WERI-Rb-1 (cell line): ENCODE results near the gene FAM83G.

ENCODE experiments used
- DNase-seq: peaks from one replicate; pipeline ENCODE4 v3.0.0-alpha.2; 2020
- H3K27ac ChIP-seq: fragments of 250-450 bp; sonication (Bioruptor Pico); 2 replicates; pipeline ENCODE4 v1.5.1; 2020; ENCODE audit warnings: mild to moderate bottlenecking, moderate library complexity
- H3K27me3 ChIP-seq: fragments of 250-450 bp; sonication (Bioruptor Pico); 2 replicates; pipeline ENCODE4 v1.5.1; 2021; ENCODE audit warnings: mild to moderate bottlenecking, low read depth, moderate library complexity; ENCODE audit not compliant: insufficient read depth, severe bottlenecking
- H3K36me3 ChIP-seq: fragments of 250-450 bp; sonication (Bioruptor Pico); 2 replicates; pipeline ENCODE4 v1.5.1; 2020; ENCODE audit warnings: mild to moderate bottlenecking, moderate library complexity
- H3K4me3 ChIP-seq: 2 replicates; pipeline ENCODE4 v1.5.1; 2011; ENCODE audit warnings: low read depth, mild to moderate bottlenecking, control low read depth, low read length
- H3K9me3 ChIP-seq: fragments of 250-450 bp; sonication (Bioruptor Pico); 2 replicates; pipeline ENCODE4 v1.5.1; 2021; ENCODE audit warnings: mild to moderate bottlenecking, moderate library complexity; ENCODE audit not compliant: severe bottlenecking
- TF ChIP-seq, protein P1 (sequence below): IDR thresholded peaks from 2 replicates; pipeline ENCODE4 v1.5.1; 2011; ENCODE audit warnings: low read depth, mild to moderate bottlenecking, control low read depth, inconsistent platforms, low read length

FAM83G gene

DNA sequence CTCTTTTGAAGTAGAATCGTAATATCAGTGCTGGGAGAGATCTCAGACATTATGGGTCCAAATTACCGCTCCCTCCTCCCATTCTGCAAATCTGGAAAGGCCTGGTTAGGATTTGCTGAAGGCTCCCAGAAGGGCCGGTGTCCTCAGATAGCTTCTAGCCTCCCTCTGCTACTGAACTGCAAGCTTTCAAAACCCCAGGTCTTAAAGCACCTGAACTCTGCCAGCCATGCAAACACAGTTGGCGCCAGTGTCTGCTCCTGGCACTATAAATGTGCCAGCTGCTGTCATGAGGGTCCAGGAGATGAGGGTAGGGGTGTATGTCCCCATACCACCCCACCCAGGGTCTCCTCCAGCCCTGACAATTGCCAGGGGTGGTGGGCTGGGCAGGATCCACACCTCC, 28.4 kb downstream of the FAM83G start:
- no peak for DNase-seq
- no peaks in the 10 kb centered on the region for H3K36me3 ChIP-seq
- H3K27me3 ChIP-seq, result no peaks in the 10 kb centered on the region
- no peaks in the 10 kb centered on the region for H3K9me3 ChIP-seq
- H3K4me3 ChIP-seq, result no peak overlapping the region
- no peak overlapping the region for H3K27ac ChIP-seq
- TF ChIP-seq, protein P1, sequence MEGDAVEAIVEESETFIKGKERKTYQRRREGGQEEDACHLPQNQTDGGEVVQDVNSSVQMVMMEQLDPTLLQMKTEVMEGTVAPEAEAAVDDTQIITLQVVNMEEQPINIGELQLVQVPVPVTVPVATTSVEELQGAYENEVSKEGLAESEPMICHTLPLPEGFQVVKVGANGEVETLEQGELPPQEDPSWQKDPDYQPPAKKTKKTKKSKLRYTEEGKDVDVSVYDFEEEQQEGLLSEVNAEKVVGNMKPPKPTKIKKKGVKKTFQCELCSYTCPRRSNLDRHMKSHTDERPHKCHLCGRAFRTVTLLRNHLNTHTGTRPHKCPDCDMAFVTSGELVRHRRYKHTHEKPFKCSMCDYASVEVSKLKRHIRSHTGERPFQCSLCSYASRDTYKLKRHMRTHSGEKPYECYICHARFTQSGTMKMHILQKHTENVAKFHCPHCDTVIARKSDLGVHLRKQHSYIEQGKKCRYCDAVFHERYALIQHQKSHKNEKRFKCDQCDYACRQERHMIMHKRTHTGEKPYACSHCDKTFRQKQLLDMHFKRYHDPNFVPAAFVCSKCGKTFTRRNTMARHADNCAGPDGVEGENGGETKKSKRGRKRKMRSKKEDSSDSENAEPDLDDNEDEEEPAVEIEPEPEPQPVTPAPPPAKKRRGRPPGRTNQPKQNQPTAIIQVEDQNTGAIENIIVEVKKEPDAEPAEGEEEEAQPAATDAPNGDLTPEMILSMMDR, result no peak

DNA sequence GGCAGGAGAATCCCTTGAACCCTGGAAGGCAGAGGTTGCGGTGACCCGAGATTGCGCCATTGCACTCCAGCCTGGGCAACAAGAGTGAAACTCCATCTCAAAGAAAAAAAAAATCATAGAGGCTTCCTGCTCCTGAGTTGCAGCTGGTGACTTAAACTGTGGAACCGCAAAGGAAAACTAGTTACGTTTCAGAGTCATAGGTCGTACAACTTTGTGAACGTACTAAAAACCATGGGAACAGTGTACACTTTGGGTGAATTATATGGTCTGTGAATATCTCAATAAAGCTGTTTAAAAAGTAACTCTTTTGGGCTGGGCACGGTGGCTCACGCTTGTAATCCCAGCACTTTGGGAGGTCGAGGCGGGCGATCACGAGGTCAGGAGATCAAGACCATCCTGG, 29.0 kb downstream of the FAM83G start:
- no peak overlapping the region for H3K27ac ChIP-seq
- DNase-seq, result no peak
- H3K9me3 ChIP-seq, result no peaks in the 10 kb centered on the region
- TF ChIP-seq, protein P1, result no peak
- no peaks in the 10 kb centered on the region for H3K27me3 ChIP-seq
- H3K4me3 ChIP-seq, result no peak overlapping the region
- no peaks in the 10 kb centered on the region for H3K36me3 ChIP-seq

DNA sequence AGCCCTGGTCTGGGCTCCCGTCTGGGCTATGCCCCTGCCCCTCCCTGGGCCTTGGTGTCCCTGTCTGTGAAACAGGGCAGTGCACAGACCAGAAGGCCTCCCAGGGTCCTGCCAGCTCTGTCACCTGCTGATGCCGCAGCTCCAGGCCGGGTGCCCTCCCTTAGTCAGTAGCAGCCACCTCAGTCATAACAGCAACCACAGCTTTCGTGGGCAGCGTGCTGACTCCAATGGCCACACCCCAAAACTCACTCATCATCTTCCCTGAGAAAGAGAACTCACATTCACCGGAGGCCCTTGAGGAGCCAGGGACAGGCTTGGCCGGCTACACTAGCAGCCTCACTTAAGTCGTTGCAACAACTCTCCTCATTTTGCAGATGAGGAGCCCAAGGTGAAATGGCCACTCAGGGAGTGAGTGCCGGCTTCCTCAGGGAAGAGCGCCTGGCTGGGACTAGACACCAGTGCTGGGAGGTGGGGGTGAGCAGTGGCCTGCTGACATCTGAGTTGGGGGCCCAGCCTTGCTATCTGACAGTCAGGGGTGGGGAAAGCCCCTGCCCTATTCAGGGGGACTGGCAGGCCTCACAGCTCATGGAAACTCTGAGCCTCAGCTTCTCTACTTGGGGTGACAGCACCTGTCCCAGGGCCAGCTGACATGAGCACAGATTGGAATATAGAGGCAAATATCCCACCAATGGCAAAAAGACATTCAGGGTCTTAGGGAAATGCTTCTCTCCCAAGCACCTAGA, 30.0 kb downstream of the FAM83G start:
- Histone ChIP-seq H3K9me3 (no peaks in the 10 kb centered on the region), H3K4me3 (no peak overlapping the region), H3K27me3 (no peaks in the 10 kb centered on the region), H3K36me3 (no peaks in the 10 kb centered on the region), H3K27ac (no peak overlapping the region)
- DNase-seq, result no peak
- TF ChIP-seq, protein P1, result no peak

DNA sequence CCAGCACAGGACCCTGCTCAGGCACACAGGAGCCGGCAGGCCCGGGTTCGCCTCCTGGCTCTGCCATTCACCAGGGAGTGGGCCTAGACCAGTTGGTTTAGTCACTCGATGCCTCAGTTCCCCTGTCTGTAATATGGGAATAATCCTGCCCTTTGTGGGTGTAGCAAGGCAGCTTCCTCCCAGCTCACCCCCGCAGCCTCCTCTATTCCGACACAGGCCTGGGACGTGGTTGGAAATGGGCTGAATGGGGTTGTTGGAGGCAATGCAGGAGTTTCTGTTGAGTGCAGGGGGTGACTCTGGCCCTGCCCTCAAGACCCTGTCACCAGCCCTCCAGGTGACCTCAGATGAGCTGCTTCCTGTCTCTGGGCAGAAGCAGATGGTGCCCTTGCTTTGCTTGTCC, 32.8 kb downstream of the FAM83G start:
- DNase-seq, result no peak
- Histone ChIP-seq H3K27me3 (no peaks in the 10 kb centered on the region), H3K9me3 (no peaks in the 10 kb centered on the region), H3K36me3 (no peaks in the 10 kb centered on the region), H3K27ac (no peak overlapping the region), H3K4me3 (no peak overlapping the region)
- TF ChIP-seq, protein P1, result no peak

DNA sequence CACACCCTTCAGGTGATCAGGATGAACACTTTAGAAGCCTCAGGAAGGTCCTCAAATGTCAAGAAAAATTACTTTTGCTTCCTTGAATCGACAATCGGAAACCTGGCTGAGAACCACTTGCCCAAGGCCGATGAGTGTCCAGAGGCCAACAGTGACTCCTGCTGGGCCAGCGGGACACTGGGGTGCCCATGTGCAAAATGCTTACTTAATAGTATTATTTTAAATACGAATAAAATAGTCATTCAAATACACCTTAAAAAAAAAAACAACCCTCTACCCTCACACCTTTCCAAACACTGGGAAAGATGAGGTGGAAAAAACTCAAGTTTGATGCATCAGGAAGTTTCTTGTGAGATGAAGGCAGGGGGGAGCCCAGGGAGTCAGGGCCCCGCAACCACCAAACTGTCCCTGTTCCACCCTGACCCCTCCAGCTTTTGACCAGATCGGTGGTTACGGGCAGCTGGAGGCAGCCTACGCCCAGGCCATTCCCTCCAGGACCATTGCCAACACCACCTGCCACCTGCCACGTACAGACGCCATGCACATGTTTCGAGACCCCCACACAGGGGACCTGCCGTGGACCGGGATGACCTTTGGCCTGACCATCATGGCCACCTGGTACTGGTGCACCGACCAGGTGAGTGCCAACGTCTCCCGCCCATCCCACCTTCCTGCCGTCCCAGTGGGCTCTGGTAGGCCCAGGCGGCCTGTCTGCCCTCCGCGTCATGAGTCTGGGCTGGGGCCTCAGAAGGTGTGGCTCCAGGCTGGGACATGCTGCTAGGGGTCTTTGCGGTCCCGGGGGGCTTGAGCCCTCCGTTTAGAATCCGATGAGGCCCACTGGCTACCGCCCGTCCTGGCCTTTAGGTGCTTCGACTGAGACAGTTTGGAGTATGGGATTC, 33.7 kb downstream of the FAM83G start:
- TF ChIP-seq, protein P1, result 0 out of 2 replicates have a peak, but pooled peaks have one; percentile 10
- Histone ChIP-seq H3K36me3 (no peaks in the 10 kb centered on the region), H3K27ac (no peak overlapping the region), H3K4me3 (no peak overlapping the region), H3K9me3 (no peaks in the 10 kb centered on the region), H3K27me3 (no peaks in the 10 kb centered on the region)
- DNase-seq, result no peak
